Ovary (tissue), 9 donors: ENCODE data around the gene RCOR2. TPM values are rescaled to one million over a fixed set of nuclear protein-coding genes. Genes with fewer than 3 reads are reported as not detected.

Experiments
- DNase-seq, 5 donors: peaks; one replicate each; pipeline ENCODE4 v3.0.0-alpha.2; 2019 to 2020
- H3K27ac ChIP-seq, 2 donors: fragments of 200-600 bp; one replicate each; pipeline versions ENCODE4 v1.5.1 to v1.8.0; 2019 to 2022
- H3K27me3 ChIP-seq: fragments of 200-600 bp; one replicate; pipeline ENCODE4 v1.8.0; 2022
- H3K36me3 ChIP-seq: fragments of 200-600 bp; sonication (generic); one replicate; pipeline ENCODE4 v1.5.1; 2019
- H3K4me1 ChIP-seq: one replicate; pipeline ENCODE4 v1.8.1; 2013; ENCODE audit warnings: mild to moderate bottlenecking, moderate library complexity; ENCODE audit not compliant: insufficient read depth
- H3K4me3 ChIP-seq: fragments of 200-600 bp; sonication (generic); one replicate; pipeline ENCODE4 v1.5.1; 2017
- H3K9me3 ChIP-seq, 2 donors: fragments of 200-600 bp in 1 of 2; sonication (generic) in 1 of 2; one replicate each; pipeline versions ENCODE4 v1.5.1 to v1.8.1; 2013 to 2019; ENCODE audit warnings: mild to moderate bottlenecking in 1 of 2, moderate library complexity in 1 of 2
- EP300 ChIP-seq: sonication (generic); formaldehyde crosslinking; IDR thresholded peaks from one replicate; pipeline ENCODE4 v1.6.1; 2017; ENCODE audit warnings: antibody characterized with exemption
- POLR2A ChIP-seq: fragments of 450-650 bp; IDR thresholded peaks from one replicate; pipeline ENCODE4 v1.6.1; 2017; ENCODE audit warnings: antibody characterized with exemption, mild to moderate bottlenecking, moderate library complexity
- WGBS, 3 donors: extraction: QIAGEN DNeasy Blood & Tissue Kit in 1 of 3; methylation state at CpG; one replicate each; pipeline versions ENCODE4 v1.1.5 to v1.1.7; 2013 to 2017; 5-methylcytosine and 5-hydroxymethylcytosine counted together
- intact Hi-C, 4 donors: fragments of 100-400 bp; cut with DNase I; formaldehyde crosslinking; loops; one replicate each; pipeline versions ENCODE4 v1.11.0 to v1.15.1; 2022 to 2023
- polyA plus RNA-seq, 2 donors: library from polyadenylated mRNA; stranded (reverse); fragments of 200-250 nt in 1 of 2; fragments of 350-450 nt in 1 of 2; fragmentation: Illumina TruSeq in 1 of 2; extraction: RNeasy Lipid Tissue Mini Kit (QIAGEN cat#74804) in 1 of 2; gene quantifications; one replicate each; pipeline ENCODE4 v1.2.3, GENCODE V29; 2013 to 2014
- total RNA-seq, 7 donors: library from RNA; depleted of rRNA in 2 of 7; stranded (reverse); fragments of >200 nt in 2 of 7; fragmentation: NEBNext Ultra II Directional in 3 of 7; extraction: Animal tissue kit (Norgen Biotek cat#: 25700) in 3 of 7; gene quantifications; one replicate each; pipeline versions ENCODE4 v1.1.0 to v1.2.4, GENCODE V29; 2016 to 2023
- TF ChIP-seq, protein P1 (sequence below), 3 donors: fragments of 450-650 bp in 2 of 3; fragments of 200-600 bp in 1 of 3; IDR thresholded peaks; one replicate each; pipeline versions ENCODE4 v1.5.1 to v1.8.0; 2016 to 2022; ENCODE audit warnings: antibody characterized with exemption in 3 of 3, mild to moderate bottlenecking in 1 of 3
- donor health status: DM: no; HTN: no; CAD: no; lungs with moderate emphysema.
- donor health status: DM: no; HTN: no; CAD: no.
- donor health status: Bipolar disorder and iron deficiency.
- donor health status: DM: yes; HTN: yes; CAD: no.
- donor health status: DM: no; HTN: no; CAD: no.
- donor health status: DM: yes; HTN: yes; CAD: no.

The RCOR2 gene
- total and polyA plus RNA-seq, 9 donors, result 0.12 to 7.9 (median 2.2) TPM

DNA sequence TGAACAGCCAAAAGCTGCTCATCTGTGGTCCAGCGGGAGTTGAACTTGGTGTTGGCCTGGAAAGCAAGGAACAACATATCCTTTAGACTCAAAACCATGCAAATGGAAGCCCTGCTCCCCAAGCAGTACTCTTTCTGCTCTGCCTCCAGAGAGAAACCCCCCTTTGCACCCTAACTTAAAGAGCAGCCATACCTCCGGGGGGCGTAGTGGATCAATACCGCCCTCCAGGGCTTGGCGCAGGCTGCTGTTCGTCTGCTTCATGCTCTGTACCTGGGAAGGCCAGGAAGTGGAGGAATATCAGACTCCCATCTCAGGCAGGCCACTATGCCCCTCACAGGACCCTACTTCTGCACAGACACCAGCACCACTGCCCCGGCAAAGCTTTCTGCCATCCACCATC lies 4.3 kb downstream of the RCOR2 start:
- H3K4me1 ChIP-seq, result peaks cover 12% of the 10 kb centered on the region
- TF ChIP-seq, protein P1, sequence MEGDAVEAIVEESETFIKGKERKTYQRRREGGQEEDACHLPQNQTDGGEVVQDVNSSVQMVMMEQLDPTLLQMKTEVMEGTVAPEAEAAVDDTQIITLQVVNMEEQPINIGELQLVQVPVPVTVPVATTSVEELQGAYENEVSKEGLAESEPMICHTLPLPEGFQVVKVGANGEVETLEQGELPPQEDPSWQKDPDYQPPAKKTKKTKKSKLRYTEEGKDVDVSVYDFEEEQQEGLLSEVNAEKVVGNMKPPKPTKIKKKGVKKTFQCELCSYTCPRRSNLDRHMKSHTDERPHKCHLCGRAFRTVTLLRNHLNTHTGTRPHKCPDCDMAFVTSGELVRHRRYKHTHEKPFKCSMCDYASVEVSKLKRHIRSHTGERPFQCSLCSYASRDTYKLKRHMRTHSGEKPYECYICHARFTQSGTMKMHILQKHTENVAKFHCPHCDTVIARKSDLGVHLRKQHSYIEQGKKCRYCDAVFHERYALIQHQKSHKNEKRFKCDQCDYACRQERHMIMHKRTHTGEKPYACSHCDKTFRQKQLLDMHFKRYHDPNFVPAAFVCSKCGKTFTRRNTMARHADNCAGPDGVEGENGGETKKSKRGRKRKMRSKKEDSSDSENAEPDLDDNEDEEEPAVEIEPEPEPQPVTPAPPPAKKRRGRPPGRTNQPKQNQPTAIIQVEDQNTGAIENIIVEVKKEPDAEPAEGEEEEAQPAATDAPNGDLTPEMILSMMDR (IDR thresholded peaks at IDR 0.05), result no peak
- TF ChIP-seq POLR2A (no peak), EP300 (no peak)
- no peaks in the 10 kb centered on the region for H3K27me3 ChIP-seq
- no peaks in the 10 kb centered on the region for H3K9me3 ChIP-seq
- 84 to 96% (median 89%) methylated on average over 7 of the region's 7 CpGs for WGBS, 3 donors
- H3K27ac ChIP-seq, result no peak overlapping the region
- no peak for DNase-seq
- no peak overlapping the region for H3K4me3 ChIP-seq
- H3K36me3 ChIP-seq, result no peaks in the 10 kb centered on the region
- intact Hi-C loops, result no loop called here

DNA sequence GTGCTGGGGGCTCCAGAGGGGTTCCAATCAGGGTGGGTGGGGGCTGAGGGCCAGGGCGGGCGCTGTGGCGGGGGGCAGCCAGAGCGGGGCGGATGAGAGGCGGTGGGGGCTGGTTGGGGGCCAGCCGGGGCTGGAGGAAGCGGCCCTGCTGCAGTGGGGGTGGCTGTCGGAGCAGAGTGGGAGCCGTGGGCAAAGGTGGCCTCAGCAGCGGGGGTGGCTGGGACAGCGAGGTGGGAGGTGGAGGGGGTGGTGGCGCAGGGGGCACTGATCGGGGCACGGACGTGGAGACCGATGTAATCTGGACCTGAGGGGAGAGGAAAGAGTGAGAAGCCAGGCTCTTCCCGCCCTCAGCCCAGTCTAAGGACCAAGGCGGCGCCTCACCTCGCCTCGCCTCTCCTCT lies 5.1 kb downstream of the RCOR2 start:
- Histone ChIP-seq H3K4me1 (peaks cover 10% of the 10 kb centered on the region), H3K27me3 (no peaks in the 10 kb centered on the region), H3K4me3 (no peak overlapping the region), H3K36me3 (no peaks in the 10 kb centered on the region), H3K27ac (no peak overlapping the region), H3K9me3 (no peaks in the 10 kb centered on the region)
- DNase-seq, result no peak
- 83 to 91% (median 88%) methylated on average over 21 to 22 of the region's 22 CpGs for WGBS, 3 donors
- TF ChIP-seq EP300 (no peak), POLR2A (no peak)
- TF ChIP-seq, protein P1 (IDR thresholded peaks at IDR 0.05), result no peak
- intact Hi-C loops, result no loop called here

DNA sequence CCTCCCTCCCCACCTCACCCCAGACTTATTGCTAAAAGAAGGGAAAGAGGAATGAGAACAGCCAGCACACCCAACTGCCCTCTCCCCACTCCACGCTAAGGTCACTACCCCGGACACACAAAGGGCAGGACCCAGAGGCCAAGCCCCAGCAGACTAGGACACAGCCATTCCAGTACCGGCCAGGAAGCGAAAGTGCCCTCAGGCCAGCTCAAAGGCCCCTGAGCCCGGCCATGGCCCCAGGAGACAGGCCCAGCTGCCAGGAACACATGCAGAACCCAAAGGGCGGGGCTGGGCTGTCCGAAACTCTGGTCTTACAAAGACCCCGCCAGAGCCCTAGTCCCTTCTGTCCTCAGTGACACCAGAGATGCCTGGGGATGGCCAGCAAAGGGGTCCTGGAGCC lies 5.5 kb downstream of the RCOR2 start:
- Histone ChIP-seq H3K36me3 (no peaks in the 10 kb centered on the region), H3K27ac (no peak overlapping the region), H3K4me1 (peaks cover 10% of the 10 kb centered on the region), H3K4me3 (no peak overlapping the region), H3K9me3 (no peaks in the 10 kb centered on the region), H3K27me3 (no peaks in the 10 kb centered on the region)
- TF ChIP-seq EP300 (no peak), POLR2A (no peak)
- TF ChIP-seq, protein P1 (IDR thresholded peaks at IDR 0.05), result no peak
- no peak for DNase-seq
- intact Hi-C loops, result no loop called here
- WGBS, 3 donors, result 80 to 93% (median 83%) methylated on average over 8 of the region's 8 CpGs

DNA sequence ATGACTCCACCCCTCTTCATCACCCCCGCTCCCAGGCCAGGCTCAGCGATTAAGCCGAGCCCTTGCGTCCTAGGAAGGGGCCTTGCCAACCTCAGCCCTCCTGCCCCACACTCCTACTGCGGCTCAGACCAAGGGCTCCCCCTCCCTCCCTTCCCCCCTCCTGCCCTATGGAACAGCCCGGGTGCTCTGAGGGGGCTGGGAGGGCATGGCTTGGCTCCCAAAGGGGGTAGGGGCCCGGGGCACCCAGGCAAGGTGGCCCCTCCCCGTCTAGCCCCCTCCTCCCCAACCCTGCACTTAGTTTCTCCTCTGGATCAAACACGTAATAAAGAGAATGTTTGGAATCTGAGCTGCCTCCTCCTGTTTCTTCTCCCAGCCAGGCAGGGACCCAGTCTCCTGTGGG lies 6.3 kb downstream of the RCOR2 start:
- no peaks in the 10 kb centered on the region for H3K27me3 ChIP-seq
- WGBS, 3 donors, result 60 to 68% (median 65%) methylated on average over 9 of the region's 9 CpGs
- no peak for DNase-seq
- H3K27ac ChIP-seq, result no peak overlapping the region
- intact Hi-C loops, result no loop called here
- peaks cover 9% of the 10 kb centered on the region for H3K4me1 ChIP-seq
- H3K4me3 ChIP-seq, result no peak overlapping the region
- TF ChIP-seq, protein P1 (IDR thresholded peaks at IDR 0.05), result no peak
- no peak for TF ChIP-seq POLR2A
- TF ChIP-seq EP300, result no peak
- no peaks in the 10 kb centered on the region for H3K36me3 ChIP-seq
- H3K9me3 ChIP-seq, result no peaks in the 10 kb centered on the region
